GM12872 (cell line): Measurements from ENCODE around the gene BCKDHB.

Experiments
- TF ChIP-seq, protein P1 (sequence below): IDR thresholded peaks from 3 replicates; pipeline ENCODE4 v1.5.1; 2011; ENCODE audit warnings: low read depth, mild to moderate bottlenecking, low read length, moderate library complexity; ENCODE audit not compliant: insufficient read depth

Gene BCKDHB

GRCh38 chr6:80226699-80227098 lies 120.2 kb downstream of the BCKDHB start:
- TF ChIP-seq, protein P1, sequence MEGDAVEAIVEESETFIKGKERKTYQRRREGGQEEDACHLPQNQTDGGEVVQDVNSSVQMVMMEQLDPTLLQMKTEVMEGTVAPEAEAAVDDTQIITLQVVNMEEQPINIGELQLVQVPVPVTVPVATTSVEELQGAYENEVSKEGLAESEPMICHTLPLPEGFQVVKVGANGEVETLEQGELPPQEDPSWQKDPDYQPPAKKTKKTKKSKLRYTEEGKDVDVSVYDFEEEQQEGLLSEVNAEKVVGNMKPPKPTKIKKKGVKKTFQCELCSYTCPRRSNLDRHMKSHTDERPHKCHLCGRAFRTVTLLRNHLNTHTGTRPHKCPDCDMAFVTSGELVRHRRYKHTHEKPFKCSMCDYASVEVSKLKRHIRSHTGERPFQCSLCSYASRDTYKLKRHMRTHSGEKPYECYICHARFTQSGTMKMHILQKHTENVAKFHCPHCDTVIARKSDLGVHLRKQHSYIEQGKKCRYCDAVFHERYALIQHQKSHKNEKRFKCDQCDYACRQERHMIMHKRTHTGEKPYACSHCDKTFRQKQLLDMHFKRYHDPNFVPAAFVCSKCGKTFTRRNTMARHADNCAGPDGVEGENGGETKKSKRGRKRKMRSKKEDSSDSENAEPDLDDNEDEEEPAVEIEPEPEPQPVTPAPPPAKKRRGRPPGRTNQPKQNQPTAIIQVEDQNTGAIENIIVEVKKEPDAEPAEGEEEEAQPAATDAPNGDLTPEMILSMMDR: no peak

DNA sequence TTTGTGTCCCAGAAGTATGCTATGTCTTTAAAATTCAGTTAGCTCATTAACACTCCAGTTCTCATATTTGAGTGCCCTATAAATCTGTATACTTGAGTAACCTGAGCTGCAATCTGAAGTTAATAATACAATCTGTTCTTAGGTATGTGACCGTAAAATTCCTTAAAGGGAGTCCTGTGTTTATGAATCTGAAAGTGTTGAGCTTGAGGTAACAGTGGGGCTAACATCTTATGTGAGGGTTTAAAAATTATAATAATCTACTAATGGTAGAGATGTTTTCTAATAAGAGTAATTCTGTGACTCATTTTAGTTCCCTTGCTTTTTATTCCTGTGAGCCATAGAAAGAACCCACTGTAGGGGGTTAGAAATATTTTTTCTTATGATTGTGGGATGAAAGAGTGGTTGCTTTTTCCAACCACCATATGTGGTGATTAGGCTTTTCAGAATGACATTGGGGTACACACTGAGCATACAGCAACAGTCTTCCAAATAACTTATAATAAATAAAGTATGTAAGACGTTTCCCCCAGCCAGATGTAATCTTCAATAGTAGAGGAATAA lies 121.2 kb downstream of the BCKDHB start:
- TF ChIP-seq, protein P1: no peak

DNA sequence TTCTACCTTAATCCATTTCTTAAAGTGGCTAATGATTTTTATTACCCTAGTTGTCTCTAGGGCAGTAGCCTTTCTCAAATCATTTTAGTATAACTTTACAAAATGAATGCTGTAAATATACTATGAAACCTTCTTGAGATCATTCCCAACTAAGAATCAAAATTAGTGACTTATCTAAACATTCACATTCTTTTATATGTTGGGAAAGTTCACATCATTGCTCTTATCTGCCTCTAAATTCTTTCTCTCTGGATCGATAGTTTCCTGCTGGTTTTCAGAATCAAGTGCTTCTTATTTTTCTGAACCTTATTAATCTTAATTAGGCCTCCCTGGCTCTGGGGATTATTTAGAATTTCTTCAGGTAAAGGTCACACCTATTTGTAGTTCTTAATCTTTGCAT lies 126.8 kb downstream of the BCKDHB start:
- TF ChIP-seq, protein P1: no peak

GRCh38 chr6:80233958-80234357 lies 127.5 kb downstream of the BCKDHB start:
- TF ChIP-seq, protein P1: no peak

- TF ChIP-seq, protein P1: no peak
These were observed 127.9 kb downstream of the BCKDHB start for GRCh38 chr6:80234401-80234800.

DNA sequence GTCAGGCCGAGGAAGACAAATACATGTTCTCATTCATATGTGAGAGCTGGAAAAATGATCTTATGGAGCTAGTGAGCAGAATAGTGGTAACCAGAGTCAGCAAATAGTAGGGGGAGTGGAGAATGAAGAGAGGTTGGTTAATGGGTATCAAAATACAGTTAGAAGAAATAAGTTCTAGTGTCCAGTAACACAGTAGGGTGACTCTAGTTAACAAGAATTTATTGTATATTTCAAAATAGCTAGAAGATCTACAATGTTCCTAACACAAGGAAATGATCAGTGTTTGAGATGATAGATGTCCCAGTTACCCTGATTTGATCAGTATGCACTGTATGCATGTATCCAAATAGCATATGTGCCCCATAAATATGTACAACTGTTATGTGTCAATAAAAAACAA lies 128.4 kb downstream of the BCKDHB start:
- TF ChIP-seq, protein P1: no peak

DNA sequence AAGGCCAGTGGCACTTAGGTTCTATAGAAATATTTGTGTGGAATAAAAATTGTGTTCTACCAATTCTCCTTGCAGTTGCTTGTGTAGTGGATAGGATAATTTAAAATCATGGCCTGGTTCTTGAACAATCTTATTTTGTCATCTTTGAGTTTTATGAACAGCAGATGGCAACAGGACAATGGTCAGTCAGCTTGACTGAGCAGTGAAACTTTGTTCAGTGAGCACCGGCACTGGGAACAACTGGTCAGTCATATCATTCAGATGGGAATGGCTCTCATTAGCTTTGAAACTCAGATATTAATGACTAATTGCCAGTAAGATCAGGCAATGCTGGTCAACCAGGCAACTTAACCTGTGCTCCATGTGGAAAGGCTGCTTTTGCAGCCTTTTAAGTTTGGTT lies 129.2 kb downstream of the BCKDHB start:
- TF ChIP-seq, protein P1: no peak
